SU-DHL-6 (cell line): ENCODE measurements around the gene PFN3.

Source experiments
- H2AFZ ChIP-seq: fragments of 200-600 bp; sonication (generic); 2 replicates; pipeline ENCODE4 v1.6.1; 2014; ENCODE audit warnings: low read depth, mild to moderate bottlenecking, moderate library complexity, mixed read lengths, antibody characterized with exemption, low read length; ENCODE audit not compliant: severe bottlenecking
- H3F3A ChIP-seq: fragments of 200-600 bp; shearing (Covaris generic); 2 replicates; pipeline ENCODE4 v1.6.0; 2016; ENCODE audit warnings: antibody characterized with exemption, mild to moderate bottlenecking; ENCODE audit not compliant: insufficient read depth
- H3K27ac ChIP-seq: fragments of 200-600 bp; sonication (generic); 2 replicates; pipeline ENCODE4 v1.5.1; 2016; ENCODE audit warnings: low read depth, mild to moderate bottlenecking, low read length, moderate library complexity, mixed read lengths
- H3K27me3 ChIP-seq: fragments of 200-600 bp; sonication (generic), shearing (Covaris generic); 2 replicates; pipeline ENCODE4 v1.6.0; 2014; ENCODE audit warnings: mild to moderate bottlenecking, low read length
- H3K36me3 ChIP-seq: fragments of 200-600 bp; sonication (generic); 2 replicates; pipeline ENCODE4 v1.6.1; 2014; ENCODE audit warnings: mild to moderate bottlenecking, low read length, mixed read lengths
- H3K4me2 ChIP-seq: fragments of 300-600, 200-600 bp; shearing (Covaris generic), sonication (generic); 2 replicates; pipeline ENCODE4 v1.6.0; 2014; ENCODE audit warnings: low read length, low read depth, mild to moderate bottlenecking; ENCODE audit not compliant: poor library complexity, severe bottlenecking
- H3K4me3 ChIP-seq: fragments of 200-600 bp; sonication (generic); 2 replicates; pipeline ENCODE4 v1.5.1; 2014; ENCODE audit warnings: antibody characterized with exemption, low read length, mild to moderate bottlenecking, mixed read lengths; ENCODE audit not compliant: insufficient read depth, poor library complexity, severe bottlenecking
- H3K79me2 ChIP-seq: fragments of 200-600 bp; sonication (generic); 2 replicates; pipeline ENCODE4 v1.6.1; 2014; ENCODE audit warnings: mild to moderate bottlenecking, low read length, moderate library complexity; ENCODE audit not compliant: insufficient read depth
- H3K9ac ChIP-seq: fragments of 200-600 bp; sonication (generic); 2 replicates; pipeline ENCODE4 v1.7.0; 2014; ENCODE audit warnings: mild to moderate bottlenecking, low read length
- H3K9me2 ChIP-seq: fragments of 200-600 bp; sonication (generic); replicated peaks from 2 replicates; pipeline ENCODE4 v1.6.1; 2014; ENCODE audit warnings: low read length; ENCODE audit not compliant: insufficient read depth
- H3K9me3 ChIP-seq: fragments of 200-600 bp; sonication (generic); 2 replicates; pipeline ENCODE4 v1.6.1; 2014; ENCODE audit warnings: low read length, mixed read lengths; ENCODE audit not compliant: insufficient read depth
- H4K20me1 ChIP-seq: fragments of 200-600 bp; sonication (generic); 2 replicates; pipeline ENCODE4 v1.6.1; 2014; ENCODE audit warnings: low read depth, mild to moderate bottlenecking, antibody characterized with exemption, low read length, moderate library complexity, mixed read lengths
- EZH2phosphoT487 ChIP-seq: fragments of 200-600 bp; sonication (generic), shearing (Covaris generic); conservative IDR thresholded peaks from 2 replicates; pipeline ENCODE4 v1.6.1; 2018; ENCODE audit warnings: mild to moderate bottlenecking, antibody characterized with exemption, low read length, moderate library complexity, mixed read lengths
- TF ChIP-seq, protein P1 (sequence below): fragments of 200-600 bp; sonication (generic); IDR thresholded peaks from one replicate; pipeline ENCODE4 v1.5.1; 2017; ENCODE audit warnings: antibody characterized with exemption, mild to moderate bottlenecking, low read length, moderate library complexity; ENCODE audit not compliant: insufficient read depth, poor library complexity, severe bottlenecking

PFN3 gene

DNA sequence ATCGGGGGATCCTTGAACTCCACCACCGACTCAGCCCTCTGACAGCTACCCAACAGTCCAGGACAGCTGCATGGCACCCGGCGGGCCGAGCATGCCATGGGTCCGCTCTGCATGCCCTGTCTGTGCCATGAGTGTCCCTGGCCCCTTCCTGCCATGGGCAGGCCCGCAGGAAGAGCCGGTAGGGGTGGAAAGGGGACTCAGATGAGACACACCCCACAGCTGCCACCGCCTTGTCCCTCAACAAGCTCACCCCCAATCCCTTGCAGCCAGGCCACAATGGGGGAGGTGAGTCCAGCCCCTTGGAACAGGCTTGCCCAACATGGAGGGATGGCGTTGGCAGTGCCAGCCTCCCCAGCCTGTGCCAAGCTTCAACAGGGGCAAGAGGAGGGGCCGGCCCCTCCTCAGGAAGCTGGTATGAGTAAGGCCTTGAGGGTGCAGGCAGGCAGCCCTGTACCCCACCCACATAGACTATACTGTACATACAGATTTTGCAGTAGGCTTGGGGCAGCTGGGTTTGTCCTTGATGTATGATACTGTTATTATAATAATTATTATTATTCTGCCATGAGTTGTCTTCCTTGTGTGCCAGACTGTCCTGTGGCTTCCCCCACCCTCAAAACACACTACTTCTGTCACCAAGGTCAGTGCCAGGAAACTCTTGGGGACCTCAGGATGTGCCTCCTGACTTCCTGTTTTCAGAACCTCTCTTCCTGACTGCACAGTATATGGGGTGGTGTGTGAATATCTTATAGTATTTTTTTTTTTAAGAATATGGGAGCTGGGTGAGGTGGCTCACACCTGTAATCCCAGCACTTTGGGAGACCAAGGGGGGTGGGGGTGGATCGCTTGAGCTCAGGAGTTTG, 28.2 kb downstream of the PFN3 start:
- Histone ChIP-seq H3K4me2 (no peak overlapping the region), H3K9me3 (no peaks in the 10 kb centered on the region)

DNA sequence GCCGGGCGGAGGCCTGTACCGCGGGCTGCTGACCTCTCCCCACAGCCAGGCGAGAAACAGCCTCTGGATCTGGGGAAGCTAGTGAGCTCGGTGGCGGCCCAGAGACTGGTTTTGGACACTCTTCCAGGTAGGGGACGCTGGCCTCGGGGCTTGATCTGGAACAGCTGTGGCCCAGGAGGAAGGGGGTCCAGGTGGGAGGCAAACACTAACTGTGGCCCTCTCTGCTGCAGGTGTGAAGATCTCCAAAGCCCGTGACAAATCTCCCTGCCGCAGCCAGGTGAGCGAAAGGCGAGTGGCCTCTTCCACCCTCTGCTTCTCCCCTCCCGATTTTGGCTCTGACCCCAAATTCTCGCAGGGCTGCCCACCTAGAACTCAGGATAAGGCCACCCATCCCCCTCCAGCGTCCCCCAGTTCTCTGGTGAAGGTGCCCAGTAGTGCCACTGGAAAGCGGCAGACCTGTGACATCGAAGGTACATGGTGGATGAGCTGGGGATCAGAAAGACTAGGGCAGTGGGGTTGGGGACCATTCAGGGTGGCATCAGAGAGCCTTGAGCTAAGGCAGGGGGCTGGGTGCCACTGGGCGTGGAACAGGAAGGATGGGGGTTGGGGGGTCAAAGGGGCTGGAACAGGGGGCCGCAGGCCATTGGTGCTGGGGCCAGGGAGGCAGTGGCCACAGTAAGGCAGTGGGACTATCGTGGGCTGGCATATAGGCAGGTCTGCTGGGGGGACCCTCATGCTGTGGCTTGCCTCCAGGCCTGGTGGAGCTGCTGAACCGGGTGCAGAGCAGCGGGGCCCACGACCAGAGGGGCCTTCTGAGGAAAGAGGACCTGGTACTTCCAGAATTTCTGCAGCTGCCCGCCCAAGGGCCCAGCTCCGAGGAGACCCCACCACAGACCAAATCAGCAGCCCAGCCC, 29.1 kb downstream of the PFN3 start:
- H3K27ac ChIP-seq: no peak overlapping the region
- no peaks in the 10 kb centered on the region for H3K9me3 ChIP-seq
- H3K4me2 ChIP-seq: no peak overlapping the region
- no peak overlapping the region for H3K4me3 ChIP-seq
- no peaks in the 10 kb centered on the region for H3K9me2 ChIP-seq
- H3K9ac ChIP-seq: no peak overlapping the region
- no peak overlapping the region for H2AFZ ChIP-seq
- no peaks in the 10 kb centered on the region for H3K27me3 ChIP-seq
- H4K20me1 ChIP-seq: no peaks in the 10 kb centered on the region
- no peaks in the 10 kb centered on the region for H3F3A ChIP-seq
- no peaks in the 10 kb centered on the region for H3K79me2 ChIP-seq
- TF ChIP-seq, protein P1, sequence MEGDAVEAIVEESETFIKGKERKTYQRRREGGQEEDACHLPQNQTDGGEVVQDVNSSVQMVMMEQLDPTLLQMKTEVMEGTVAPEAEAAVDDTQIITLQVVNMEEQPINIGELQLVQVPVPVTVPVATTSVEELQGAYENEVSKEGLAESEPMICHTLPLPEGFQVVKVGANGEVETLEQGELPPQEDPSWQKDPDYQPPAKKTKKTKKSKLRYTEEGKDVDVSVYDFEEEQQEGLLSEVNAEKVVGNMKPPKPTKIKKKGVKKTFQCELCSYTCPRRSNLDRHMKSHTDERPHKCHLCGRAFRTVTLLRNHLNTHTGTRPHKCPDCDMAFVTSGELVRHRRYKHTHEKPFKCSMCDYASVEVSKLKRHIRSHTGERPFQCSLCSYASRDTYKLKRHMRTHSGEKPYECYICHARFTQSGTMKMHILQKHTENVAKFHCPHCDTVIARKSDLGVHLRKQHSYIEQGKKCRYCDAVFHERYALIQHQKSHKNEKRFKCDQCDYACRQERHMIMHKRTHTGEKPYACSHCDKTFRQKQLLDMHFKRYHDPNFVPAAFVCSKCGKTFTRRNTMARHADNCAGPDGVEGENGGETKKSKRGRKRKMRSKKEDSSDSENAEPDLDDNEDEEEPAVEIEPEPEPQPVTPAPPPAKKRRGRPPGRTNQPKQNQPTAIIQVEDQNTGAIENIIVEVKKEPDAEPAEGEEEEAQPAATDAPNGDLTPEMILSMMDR: no peak
- no peak for TF ChIP-seq EZH2phosphoT487
- no peaks in the 10 kb centered on the region for H3K36me3 ChIP-seq

More for the DNA sequence above, 28.2 kb downstream of the PFN3 start:
- Histone ChIP-seq H3K79me2 (no peaks in the 10 kb centered on the region), H4K20me1 (no peaks in the 10 kb centered on the region), H3K4me3 (no peak overlapping the region), H3F3A (no peaks in the 10 kb centered on the region), H3K27ac (no peak overlapping the region), H3K9me2 (no peaks in the 10 kb centered on the region), H3K36me3 (no peaks in the 10 kb centered on the region), H2AFZ (no peak overlapping the region), H3K27me3 (no peaks in the 10 kb centered on the region), H3K9ac (no peak overlapping the region)
- TF ChIP-seq EZH2phosphoT487: no peak
- TF ChIP-seq, protein P1: no peak

DNA sequence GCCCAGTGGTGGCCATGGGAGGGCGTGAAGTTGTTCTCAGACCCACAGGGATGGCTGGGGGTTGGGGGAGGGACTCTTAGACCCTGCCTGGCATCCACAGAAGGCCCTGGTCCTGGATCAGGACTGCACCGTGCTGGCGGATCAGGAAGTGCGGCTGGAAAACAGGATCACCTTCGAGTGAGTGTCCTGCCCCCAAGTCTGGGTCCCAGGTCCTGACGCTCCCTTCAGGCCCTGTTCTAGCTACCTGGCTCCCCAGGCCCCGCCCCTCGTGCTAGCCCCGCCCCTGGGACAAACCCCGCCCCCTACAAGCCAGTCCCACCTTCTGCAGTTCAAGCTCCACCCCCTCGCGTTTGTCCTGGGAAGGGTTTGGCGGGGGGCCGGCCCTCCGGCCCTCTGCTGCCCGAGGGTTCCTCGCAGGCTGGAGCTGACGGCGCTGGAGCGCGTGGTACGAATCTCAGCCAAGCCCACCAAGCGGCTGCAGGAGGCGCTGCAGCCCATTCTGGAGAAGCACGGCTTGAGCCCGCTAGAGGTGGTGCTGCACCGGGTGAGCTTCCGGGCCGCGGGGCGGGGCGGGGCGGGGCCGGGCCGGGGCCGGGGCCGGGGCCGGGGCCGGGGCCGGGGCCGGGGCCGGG, 29.9 kb downstream of the PFN3 start:
- Histone ChIP-seq H3K4me3 (no peak overlapping the region), H3K9ac (no peak overlapping the region), H3K9me3 (no peaks in the 10 kb centered on the region), H3F3A (no peaks in the 10 kb centered on the region), H3K4me2 (no peak overlapping the region), H2AFZ (no peak overlapping the region), H3K27me3 (no peaks in the 10 kb centered on the region), H3K9me2 (no peaks in the 10 kb centered on the region), H3K79me2 (no peaks in the 10 kb centered on the region), H4K20me1 (no peaks in the 10 kb centered on the region), H3K36me3 (no peaks in the 10 kb centered on the region), H3K27ac (no peak overlapping the region)
- no peak for TF ChIP-seq EZH2phosphoT487
- TF ChIP-seq, protein P1: no peak
